ENCODE data around the gene GLP2R.
"Not testable (repeated sequence)": the region's sequence is repeated elsewhere in the genome, so short reads cannot be mapped to it uniquely, and the experiment has no call there.

Gene GLP2R, protein sequence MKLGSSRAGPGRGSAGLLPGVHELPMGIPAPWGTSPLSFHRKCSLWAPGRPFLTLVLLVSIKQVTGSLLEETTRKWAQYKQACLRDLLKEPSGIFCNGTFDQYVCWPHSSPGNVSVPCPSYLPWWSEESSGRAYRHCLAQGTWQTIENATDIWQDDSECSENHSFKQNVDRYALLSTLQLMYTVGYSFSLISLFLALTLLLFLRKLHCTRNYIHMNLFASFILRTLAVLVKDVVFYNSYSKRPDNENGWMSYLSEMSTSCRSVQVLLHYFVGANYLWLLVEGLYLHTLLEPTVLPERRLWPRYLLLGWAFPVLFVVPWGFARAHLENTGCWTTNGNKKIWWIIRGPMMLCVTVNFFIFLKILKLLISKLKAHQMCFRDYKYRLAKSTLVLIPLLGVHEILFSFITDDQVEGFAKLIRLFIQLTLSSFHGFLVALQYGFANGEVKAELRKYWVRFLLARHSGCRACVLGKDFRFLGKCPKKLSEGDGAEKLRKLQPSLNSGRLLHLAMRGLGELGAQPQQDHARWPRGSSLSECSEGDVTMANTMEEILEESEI

DNA sequence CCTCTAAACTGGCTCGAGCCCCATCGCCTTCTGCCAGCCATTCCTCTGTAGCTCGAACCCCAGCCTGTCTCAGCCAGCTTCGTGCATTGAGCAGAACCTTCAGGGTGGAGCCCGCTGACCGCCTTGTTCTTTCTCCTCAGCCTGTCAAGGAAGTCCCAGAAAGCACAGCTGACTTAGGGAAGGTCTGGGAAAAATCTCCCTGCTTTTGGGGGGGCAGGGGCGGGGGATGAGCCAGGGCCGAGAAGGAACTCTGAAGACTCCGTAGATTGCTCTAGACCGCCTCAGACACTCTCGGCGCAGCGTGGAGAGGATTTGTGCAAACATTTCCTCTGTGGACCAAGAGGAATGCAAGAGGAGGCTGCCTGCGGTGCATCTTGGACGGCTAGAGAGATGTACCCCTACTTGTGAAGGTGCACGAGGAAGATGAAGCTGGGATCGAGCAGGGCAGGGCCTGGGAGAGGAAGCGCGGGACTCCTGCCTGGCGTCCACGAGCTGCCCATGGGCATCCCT is at the start of gene GLP2R:
GLP2R (plus strand) TSS at position 284 of the 510 bp plus-strand sequence; CDS start at position 424, 140 bp downstream.
- no peak for DNase-seq

DNA sequence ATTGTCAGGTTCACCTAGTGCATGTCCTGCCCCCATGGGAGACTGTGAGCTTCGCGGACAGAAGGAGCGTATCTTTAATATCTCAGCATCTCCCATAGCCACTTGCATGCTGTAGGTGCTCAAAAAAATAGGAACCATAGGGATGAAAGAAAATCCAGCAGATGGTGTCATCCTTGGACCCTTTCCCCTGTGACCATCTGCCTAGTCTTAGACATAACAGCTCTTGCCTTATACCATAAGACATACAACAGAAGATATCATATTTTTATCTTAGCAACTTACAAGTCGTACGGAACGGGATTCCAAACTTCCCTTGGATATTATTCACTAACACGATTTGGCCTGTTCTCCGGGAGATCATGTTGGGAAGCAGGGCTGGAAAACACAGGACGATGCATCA is 48.8 kb upstream of the GLP2R start:
- no peak for DNase-seq

DNA sequence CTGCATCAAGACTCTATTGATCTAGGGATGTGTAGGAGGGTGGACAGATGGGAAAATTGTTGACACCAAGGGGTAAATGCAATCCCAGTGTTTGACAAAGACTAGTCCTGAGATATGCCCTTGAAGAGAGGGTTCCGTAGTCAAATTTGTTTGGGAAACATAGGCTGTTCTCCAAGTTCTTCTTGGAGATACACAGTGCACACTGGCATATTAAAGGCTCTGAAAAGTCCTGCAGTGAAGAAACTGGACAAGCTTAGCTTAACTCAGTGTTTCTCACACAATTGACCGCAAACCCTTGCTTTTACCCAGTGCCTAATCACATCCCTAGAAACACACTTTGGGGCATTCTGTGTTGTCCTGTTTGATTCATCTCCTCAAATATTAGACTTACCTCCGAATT is 45.2 kb upstream of the GLP2R start:
- DNase-seq: no peak

DNA sequence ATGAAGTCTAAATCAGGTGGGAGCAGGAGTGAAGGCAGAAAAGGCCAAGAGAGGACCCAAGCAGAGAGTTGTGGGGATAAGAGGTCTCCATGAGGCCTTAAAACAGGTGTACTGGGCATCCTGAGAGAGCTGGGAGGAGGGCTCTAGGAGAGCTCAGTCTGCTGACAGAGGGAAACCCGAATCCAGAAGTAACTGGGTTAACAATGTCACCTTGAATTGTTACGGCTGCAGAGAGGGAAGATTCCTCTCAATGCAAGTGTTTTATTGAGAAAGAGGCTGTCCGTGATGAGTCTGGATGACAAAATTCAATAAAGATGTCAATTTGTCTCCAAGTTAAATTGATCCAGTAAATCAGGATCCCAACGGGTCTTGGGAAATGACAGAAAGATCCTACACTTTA is 42.7 kb upstream of the GLP2R start:
- no peak for DNase-seq

DNA sequence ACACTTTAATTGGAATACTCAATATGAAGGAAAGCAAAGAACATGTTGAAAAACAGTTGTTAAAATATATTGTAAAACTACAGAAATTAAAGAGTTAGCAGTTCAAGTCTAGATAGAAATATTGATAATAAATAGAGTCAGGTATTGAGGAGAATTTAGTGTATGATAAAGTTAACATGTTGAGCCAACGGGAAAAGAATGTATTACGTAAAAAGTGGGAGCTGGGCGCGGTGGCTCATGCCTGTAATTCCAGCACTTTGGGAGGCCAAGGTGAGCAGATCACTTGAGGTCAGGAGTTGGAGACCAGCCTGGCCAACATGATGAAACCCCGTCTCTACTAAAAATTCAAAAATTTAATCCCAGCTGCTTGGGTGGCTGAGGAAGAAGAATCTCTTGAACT is 42.3 kb upstream of the GLP2R start:
- DNase-seq: not testable (repeated sequence)

DNA sequence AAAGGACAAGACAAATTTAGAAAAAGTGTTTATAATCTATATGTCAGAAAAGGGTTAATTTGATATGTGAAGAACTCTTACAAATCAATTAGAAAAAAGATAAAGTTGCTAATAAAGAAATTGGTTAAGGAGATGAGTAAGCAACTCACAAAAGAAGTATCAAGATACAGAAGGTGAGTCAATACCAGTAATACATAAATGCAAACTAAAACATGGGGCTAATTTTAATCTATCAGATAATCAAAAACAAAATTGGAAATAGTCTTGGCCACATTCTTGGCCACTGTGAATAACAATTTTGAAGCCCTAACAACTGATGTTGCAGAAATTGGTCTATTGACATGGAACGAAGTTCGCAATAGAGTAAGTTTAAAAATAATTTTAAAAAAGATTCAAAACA is 41.2 kb upstream of the GLP2R start:
- no peak for DNase-seq

DNA sequence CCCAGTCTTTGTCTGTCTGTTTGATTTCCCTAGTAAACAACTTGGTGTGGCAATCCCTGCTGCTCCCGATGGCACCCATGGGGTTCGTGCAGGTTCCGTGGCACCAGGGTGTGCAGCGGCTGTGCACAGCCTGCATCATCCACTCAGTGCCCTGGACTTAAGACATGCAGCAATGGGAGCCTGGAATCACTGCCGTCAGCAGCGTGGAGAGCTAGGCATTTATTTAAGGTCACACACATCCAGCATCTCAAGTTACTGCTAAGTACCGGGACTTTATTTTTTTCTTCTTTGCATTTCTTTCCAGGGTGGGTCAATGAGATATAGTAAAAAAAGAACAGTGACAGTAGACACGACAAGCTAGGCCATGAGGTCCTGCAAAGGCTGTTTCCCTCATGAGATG is 37.1 kb upstream of the GLP2R start:
- DNase-seq: no peak

DNA sequence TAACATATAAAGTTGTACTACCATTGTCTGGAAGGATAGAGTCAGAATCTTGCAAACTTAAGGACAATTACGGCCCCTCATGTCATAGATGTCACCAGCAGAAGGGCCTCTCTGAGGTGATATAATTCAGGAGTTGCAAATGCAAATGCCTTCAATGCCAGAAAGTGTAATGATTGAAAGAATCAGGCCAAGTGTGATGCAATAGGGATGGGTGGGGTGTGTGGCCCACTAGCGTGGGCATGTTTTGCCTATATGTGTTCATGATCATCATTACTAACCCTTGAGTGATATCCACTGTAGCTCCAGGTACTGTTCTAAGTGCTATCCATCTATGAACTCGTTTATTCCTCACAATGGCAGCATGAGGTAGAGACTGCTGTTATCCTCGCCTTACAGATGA is 35.4 kb upstream of the GLP2R start:
- DNase-seq: no peak

DNA sequence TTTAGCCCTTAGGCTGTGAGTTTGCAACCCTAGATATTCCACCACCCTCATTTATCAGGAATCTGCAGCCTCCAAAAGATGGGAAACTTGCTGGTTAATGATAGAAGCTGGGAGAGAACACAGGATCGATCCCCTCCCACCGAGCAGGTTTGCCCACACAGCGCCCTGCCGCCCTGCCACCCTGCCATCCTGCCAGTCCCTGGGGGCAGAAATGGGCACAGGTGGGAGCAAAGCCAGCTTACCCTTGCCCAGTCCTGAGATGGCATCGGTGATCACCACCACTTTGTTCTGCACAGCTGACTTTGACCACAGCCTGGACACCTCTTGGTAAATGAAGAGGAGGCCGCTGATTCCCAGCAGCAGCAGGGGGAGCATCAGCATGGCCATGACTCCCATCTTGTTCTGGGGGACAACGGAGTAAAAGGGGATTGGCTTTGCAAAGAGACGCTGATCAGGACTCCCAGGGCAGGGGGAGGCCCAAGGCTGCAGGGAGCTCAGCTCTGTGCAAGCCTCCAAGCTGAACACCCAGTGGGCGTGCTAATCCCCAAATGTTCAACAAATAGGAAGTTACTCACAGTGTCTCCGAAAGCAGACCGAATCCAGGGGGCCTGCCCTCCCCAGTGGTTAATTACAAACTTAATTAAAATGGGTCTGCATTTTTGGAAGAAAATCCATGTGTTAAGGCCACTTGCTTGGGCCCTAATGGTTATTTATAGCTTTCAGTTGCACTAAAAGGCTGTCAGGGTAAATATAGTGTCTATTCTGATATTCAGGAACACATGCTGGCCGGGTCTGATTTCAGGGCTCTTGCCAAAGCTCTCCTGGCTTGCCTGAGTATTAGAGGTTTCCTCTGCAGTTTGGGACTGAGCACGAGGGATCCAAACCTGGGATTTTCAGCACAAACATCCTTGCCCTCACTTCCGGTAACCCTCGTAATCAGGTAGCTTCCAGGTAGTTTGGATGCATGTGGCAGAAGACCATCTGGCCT is 34.5 kb upstream of the GLP2R start, which contains the start of gene DHRS7C:
DHRS7C (minus strand) TSS at position 704 of the 988 bp plus-strand sequence; CDS start at position 396, 308 bp downstream.
- no peak for DNase-seq

DNA sequence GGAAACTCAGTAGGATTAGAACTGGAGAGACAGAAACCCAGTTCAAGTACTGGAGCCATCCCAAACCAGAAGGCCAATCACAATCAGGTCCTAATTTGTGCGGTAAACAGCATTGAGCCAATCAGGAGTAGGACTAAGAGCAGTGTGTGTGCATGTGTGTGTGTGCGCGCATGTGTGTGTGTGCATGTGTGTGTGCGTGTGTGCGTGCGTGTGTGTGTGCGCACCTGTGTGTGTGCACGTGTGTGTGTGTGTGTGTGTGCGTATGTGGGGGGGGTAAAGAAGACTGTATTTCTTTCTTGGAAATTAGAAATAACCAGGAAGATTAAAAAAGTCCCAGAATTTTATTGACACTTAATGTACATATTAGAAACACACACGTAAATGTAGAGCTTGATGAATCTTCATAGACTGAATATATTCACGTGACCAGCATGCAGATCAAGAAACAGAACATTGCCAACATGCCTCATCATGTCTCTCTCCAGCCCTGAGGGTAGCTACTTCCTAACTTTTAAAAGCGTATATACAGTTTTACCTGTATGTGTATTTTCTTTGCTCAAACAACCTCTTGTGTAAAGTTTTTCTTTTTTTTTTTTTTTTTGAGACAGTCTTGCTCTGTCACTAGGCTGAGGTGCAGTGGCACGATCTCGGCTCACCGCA is 33.4 kb upstream of the GLP2R start:
- DNase-seq: no peak

DNA sequence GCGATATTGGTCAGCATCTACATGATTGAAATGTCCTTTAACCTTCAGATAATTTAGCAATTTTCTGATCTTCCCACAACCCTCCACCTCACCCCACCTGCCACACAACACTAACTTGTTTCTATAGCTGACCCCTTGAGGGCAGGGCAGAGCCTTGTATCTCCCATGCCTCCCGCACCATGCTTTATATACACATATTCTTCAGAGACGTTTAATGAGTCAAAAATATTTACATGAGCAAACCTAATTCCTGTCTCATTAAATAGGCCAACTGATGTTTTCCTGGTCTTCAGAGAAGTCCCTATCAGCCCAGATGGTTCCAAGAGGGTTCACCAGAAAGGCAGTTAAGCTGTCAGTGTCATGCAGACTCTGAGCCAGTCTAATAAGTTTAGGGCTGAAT is 27.7 kb upstream of the GLP2R start:
- DNase-seq: no peak

DNA sequence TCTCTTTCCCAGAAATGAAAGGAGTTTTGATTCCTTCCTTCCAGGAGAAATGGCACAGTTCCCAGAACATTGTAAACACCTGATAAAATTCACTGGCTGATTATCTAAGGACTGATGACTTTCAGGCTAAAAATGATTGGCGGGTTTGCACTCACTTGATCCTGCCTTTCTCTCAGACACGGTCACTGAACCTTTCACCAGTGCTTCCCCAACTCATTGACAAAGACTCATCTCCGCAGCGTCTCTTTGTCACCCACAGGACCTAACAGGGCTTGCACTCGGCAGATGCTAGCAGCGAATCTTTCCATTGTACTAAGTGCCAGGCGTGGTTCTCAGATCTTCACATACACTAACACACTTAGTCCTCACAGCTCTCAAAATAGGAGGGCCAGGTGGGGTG is 27.0 kb upstream of the GLP2R start:
- no peak for DNase-seq

DNA sequence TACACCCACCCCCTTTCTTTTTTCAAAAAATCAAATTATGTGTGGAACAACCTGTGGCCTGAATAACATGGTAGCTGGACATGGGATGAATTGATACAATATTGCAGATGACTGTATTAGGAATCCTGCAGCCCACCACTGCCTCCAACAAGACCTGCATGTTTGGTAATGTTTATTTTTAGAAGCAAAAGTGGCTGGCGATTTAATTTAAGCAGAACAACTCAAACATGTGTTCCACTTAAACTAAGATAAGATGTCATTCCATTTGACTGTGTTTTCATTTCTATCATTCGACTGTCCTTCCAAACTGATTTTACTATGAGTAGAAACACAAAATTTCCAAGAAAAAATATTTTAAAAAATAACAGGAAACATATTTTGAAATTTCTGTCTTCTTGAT is 24.2 kb upstream of the GLP2R start:
- no peak for DNase-seq

DNA sequence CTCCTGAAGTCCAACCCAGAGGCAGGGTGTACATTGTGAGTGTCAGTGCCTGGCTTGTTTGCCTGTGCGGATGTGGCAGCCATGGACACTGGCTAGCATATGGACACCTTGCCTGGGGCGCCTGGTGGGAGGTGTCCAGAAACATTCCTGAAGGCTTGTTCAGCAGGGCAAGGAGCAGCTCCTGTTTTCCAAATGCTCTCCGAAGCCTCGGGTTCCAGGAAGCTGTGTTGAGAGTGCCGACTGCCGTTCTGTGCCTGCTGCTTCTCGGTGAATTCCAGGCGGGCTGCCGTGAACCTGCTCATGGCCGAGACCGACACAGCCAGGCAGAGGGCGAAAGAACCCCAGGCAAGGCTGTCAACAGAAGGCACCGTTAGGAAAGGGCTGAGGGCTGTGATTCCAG is 23.4 kb upstream of the GLP2R start:
- no peak for DNase-seq

DNA sequence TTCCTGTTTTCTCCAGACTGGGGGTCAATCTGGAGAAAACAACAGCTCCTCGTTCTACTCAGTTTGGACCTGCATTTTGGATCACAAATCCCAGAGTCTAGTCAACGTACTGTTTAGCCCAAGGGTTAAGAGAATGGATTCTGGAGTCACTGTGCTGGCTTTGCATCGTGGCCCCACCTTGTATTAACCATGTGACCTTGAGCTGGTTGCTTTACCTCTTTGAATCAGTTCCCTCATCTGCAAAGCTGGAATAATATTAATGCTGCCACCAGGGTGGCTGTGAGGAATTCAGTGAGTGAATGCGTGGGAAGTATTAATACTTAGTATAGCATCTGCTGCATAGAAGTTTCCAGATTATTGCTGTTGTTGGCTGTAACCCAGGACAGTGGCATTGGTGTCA is 23.0 kb upstream of the GLP2R start:
- no peak for DNase-seq

DNA sequence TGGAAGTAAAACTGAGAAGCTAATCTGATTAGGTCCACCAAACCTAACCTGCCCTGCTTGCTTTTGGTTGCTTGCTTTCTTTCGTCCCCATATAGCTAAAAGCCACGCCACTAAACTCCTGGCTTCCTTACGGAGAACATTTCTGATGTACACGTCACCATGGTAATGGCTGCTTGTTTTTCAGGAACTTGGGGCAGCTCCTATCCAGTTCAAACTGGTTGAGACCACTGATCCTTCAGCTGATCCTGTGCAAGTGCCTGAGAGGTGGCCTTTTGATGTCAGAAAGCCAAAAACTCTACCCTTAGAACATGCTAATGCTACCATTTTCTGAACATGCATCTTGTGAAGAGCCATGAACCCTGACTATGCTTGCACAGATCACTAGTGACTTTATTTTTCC is 20.0 kb upstream of the GLP2R start:
- DNase-seq: no peak

DNA sequence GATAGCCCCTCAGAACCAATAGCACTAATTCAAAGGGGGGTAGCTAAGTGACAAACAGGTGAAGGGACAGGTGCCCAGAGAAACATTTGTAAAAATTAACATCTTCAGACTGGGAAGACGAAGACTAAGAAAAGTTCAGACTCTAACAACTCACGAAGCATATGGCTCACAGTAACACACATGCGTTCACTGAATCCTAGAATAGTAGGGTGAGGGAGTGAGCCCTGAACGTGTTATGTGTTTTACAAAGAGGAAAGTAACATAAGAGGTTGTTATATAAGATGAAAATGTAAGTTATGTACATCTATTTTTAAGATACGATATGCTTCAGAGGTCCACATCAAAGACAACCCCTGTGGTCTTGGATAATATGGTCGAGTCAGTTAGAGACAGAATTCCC is 19.0 kb upstream of the GLP2R start:
- DNase-seq: no peak

DNA sequence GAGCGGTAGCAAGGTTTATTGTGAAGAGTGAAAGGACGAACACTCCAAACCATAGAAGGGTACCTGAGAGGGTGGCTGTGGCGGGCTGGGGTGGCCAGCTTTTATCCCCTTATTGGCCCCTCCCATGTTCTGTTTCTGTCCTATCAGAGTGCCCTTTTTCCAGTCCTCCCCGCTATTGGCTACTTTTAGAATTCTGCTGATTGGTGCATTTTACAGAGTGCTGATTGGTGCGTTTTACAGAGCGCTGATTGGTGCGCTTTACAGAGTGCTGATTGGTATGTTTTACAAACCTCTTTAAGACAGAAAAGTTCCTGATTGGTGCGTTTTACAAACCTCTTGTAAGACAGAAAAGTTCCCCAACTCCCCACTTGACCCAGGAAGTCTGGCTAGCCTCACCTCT is 16.3 kb upstream of the GLP2R start:
- DNase-seq: no peak

DNA sequence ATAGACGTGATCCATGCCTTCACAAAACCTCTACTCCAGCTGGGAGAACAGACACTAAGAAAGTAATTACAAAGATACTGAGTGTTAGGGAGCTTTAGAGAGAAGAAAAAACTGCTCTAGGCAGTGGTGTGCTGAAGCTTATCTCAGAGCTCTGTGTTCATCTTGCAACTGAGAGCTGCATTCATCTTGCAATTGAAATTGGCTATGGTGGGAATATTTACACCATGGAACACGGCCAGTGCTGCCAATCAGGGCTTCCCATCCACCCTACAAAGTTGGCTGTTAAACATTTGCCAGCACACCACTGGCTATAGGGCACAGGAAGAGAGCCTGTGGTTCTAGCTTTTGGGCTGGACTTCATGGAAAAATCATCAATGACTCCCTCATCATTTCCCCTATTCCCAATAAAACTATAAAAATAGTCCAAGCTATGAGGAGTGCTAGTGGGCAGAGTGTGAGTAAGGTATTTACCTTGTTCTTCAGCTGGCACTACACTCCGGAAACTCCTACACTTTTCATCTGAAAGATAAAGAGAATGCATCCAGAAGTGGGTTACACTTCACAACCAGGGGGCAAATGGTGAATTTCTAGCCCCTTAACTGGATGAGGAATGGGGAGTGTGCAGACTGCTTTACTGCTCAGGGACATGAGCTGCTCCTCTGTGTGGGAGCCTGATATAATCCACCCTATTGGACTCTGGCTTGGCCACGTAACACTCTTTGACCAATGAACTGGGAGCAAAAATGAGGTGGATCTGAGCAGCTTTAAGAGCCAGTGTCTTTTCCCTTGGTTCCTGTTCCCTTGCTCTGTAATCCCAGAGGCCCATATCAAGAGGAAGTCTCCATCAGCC is 15.4 kb upstream of the GLP2R start:
- DNase-seq: no peak

DNA sequence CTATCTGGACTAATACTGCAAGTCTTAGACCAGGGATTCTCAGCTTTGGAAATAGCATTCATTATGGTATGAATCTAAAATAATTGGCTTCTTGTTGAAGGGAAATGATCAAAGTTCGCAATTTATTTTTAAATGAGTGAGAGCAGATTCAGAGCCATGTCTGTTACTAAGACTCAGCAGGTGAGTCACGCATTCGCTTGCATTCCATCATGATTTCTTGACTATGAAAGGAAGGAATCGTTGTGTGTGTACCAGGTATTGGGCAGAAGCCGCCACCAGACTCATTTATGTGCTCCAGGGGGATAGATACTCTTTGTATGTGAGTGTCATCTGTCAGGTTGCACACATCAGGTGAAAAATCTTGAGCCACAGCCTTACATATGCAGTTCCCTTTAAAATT is 14.6 kb upstream of the GLP2R start:
- no peak for DNase-seq

DNA sequence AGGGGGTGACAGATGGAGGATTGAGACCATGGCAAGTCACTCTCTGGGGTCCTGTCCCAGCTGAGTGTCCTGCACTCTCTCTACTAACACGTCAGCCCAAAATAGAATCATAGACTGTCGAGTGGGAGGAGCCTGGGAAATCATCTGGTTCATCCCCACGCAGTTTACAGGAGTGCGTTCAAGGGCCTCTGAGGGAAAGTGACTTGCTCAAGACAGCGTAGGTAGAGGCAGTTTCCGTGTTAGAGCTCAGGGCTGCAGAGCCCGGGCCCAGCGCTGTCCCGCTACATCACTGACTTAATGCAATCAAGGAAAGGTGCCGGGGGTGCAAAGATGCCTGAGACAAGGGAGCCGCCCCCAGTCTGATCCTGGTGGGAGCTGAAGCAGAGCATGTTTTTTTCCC is 14.2 kb upstream of the GLP2R start:
- no peak for DNase-seq

DNA sequence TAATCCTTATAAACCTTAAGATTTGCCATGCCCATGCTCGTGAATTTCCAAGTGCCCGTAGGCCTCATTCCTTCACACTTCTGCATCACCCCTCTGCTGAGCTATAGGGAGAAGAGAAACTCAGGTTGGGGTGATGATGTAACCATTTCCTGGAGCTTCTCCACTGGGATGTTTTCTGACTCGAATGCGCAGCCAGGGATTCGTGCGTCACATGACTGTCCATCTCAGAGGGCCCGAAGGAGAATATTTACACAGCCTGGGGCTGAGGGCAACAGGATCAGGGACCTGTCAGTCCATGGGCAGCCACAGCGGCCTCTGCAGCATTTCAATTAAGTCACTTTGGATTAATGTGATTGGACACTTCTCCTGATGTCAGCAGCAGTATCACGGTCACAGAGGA is 12.6 kb upstream of the GLP2R start:
- no peak for DNase-seq
